ENCODE measurements around the gene THSD4.

- TF ChIP-seq CTCF (IDR thresholded peaks at IDR 0.05; ENCODE audit: low read length) (no peak), EZH2 (IDR thresholded peaks at IDR 0.05; ENCODE audit: borderline replicate concordance, low read length) (no peak)
Measured at GRCh38 chr15:71342658-71343057, 227.4 kb downstream of the THSD4 start.
